Activated CD4-positive, alpha-beta T cell treated with anti-CD3 and anti-CD28 coated beads, Interleukin-2, amount 50 U/mL, for 1 hour (primary cell): Measurements from ENCODE around the gene KNCN.

Experiments
- DNase-seq: peaks from one replicate; pipeline ENCODE4 v3.0.0-alpha.2; 2020

The KNCN gene

GRCh38 chr1:46497020-46497419 lies 54.4 kb downstream of the KNCN start:
- DNase-seq: no peak

GRCh38 chr1:46496505-46496904 lies 54.9 kb downstream of the KNCN start:
- DNase-seq: no peak

GRCh38 chr1:46495778-46496177 lies 55.7 kb downstream of the KNCN start:
- no peak for DNase-seq
